Erythroblast (primary cell): ENCODE results near the gene UBIAD1.

Source experiments
- GATA1 ChIP-seq: IDR thresholded peaks from 2 replicates; pipeline ENCODE4 v1.6.1; 2011; ENCODE audit warnings: low read depth, mild to moderate bottlenecking, control low read depth, low read length, moderate library complexity
- POLR2A ChIP-seq: IDR thresholded peaks from 2 replicates; pipeline ENCODE4 v1.6.1; 2011; ENCODE audit warnings: mild to moderate bottlenecking, low read length

- TF ChIP-seq POLR2A (no peak), GATA1 (no peak)
Measured at GRCh38 chr1:11256299-11256698, 16.7 kb upstream of the UBIAD1 start.
